Mucosa of stomach (tissue), 1 donor: Measurements from ENCODE around the gene ABCG4.
"Not testable (repeated sequence)": the region's sequence is repeated elsewhere in the genome, so short reads cannot be mapped to it uniquely, and the experiment has no call there.

Experiments
- H3K27me3 ChIP-seq: one replicate; pipeline ENCODE4 v1.7.0; 2013; ENCODE audit warnings: mild to moderate bottlenecking, low read length; ENCODE audit not compliant: control insufficient read depth, insufficient read depth
- H3K36me3 ChIP-seq: one replicate; pipeline ENCODE4 v1.7.0; 2013; ENCODE audit warnings: low read length; ENCODE audit not compliant: control insufficient read depth, insufficient read depth
- H3K4me1 ChIP-seq: one replicate; pipeline ENCODE4 v1.7.0; 2013; ENCODE audit warnings: mild to moderate bottlenecking, low read length; ENCODE audit not compliant: control insufficient read depth, insufficient read depth
- H3K4me3 ChIP-seq: one replicate; pipeline ENCODE4 v1.7.0; 2013; ENCODE audit warnings: low read length
- H3K9ac ChIP-seq: one replicate; pipeline ENCODE4 v1.7.0; 2013; ENCODE audit warnings: mild to moderate bottlenecking, low read length, moderate library complexity
- H3K9me3 ChIP-seq: one replicate; pipeline ENCODE4 v1.7.0; 2013; ENCODE audit warnings: mild to moderate bottlenecking, low read length, moderate library complexity; ENCODE audit not compliant: control insufficient read depth
- donor health status: Pancreatic carcinoma.

The ABCG4 gene

GRCh38 chr11:119161871-119162270, 13.0 kb downstream of the ABCG4 start:
- H3K4me3 ChIP-seq, result no peak overlapping the region
- no peaks in the 10 kb centered on the region for H3K4me1 ChIP-seq
- H3K36me3 ChIP-seq, result no peaks in the 10 kb centered on the region
- no peak overlapping the region for H3K9ac ChIP-seq
- no peaks in the 10 kb centered on the region for H3K9me3 ChIP-seq
- H3K27me3 ChIP-seq, result peaks cover 3% of the 10 kb centered on the region

DNA sequence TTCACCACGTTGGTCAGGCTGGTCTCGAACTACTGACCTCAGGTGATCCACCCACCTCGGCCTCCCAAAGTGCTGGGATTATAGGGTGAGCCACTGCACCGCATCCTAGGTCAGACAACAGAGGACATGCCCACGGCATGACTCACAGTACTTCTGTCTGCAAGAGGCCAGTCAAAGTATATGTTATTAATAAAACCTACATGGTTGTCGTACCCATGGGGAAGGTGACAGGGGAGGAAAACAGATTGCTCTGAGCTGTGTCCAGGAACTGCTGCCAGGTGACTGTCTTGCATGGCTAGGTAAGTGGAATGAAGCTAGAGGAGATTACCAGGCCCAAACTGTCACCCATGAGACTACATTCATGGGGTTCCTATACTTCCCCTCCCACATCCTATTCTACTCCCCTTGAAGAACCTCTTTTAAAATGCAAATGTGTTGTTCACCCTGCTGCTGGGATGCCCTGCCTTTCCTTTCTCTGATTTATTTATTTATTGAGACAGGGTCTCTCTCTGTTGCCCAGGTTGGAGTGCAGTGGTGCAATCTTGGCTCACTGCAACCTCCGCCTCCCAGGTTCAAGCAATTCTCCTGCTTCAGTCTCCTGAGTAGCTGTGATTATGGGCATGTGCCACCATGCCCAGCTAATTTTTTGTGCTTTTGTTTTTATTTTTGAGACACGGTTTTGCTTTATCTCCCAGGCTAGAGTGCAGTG, 17.7 kb downstream of the ABCG4 start:
- H3K27me3 ChIP-seq, result no peaks in the 10 kb centered on the region
- peaks cover 15% of the 10 kb centered on the region for H3K4me1 ChIP-seq
- no peak overlapping the region for H3K4me3 ChIP-seq
- no peaks in the 10 kb centered on the region for H3K9me3 ChIP-seq
- H3K36me3 ChIP-seq, result no peaks in the 10 kb centered on the region
- H3K9ac ChIP-seq, result no peak overlapping the region

- not testable (repeated sequence) for H3K27me3 ChIP-seq, H3K9me3 ChIP-seq, H3K36me3 ChIP-seq, H3K9ac ChIP-seq, H3K4me3 ChIP-seq
- peaks cover 15% of the 10 kb centered on the region for H3K4me1 ChIP-seq
Measured at GRCh38 chr11:119167077-119167458, 18.2 kb downstream of the ABCG4 start.

DNA sequence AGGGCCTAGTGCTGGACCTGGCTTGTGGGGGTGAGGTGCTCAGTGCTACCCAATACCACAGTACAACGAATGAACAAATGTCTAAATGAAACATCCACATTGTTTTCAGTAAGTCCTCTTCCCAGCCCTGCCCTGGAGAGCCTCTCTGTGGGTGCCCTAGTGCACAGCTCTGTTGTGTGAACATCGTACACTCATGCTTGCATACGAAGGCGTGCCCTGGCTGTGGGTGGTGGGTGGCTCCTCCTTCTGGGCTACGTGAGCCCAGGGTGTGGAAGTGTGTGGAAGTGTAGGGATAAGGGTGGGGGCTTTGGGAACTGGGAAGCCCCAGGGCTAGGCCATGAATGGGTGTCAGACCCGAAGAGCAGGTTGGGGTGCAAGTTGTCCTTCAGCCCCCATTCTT, 19.1 kb downstream of the ABCG4 start:
- peak overlapping the region; percentile 96 for H3K9ac ChIP-seq
- no peaks in the 10 kb centered on the region for H3K36me3 ChIP-seq
- H3K27me3 ChIP-seq, result no peaks in the 10 kb centered on the region
- H3K4me1 ChIP-seq, result peaks cover 15% of the 10 kb centered on the region
- no peaks in the 10 kb centered on the region for H3K9me3 ChIP-seq
- H3K4me3 ChIP-seq, result peak overlapping the region; percentile 84

DNA sequence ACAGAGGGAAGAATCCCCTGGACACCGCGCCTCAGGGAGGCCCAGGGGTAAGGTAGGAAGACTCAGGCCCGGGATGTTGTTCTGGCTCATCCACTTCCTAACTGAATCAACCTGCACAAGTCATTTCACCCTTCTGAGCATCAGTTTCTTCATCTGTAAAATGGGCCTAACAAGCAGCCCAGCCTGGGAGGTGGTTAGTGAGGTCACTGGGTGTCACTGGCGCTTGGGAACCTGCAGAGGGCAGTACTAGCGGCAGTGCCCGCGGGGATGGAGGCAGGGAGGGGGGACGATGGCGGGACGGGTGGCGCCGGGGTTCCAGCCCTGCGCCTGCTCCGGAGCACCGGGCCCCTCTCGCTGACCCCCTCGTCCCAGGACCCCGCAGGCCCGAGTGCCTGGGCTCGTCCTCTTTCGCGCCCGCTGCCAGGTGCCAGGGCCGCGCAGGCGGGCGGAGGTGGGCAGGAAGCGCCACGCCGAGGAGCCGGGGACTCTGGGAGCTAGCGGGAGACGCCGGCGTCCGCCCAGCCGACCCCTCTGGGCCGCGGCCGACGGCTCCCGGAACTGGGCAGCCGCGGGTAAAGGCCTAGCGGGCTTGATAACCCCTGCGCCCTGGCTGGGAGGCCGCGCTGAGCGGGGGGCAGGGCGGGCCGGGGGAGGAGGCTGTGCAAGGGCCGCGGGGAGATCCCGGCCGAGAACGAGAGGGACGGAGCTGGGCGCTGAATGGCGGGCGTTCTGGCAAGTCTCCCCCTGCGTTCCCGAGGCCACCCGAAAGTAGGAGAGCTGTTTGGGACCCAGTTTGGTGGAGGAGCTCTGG, 19.8 kb downstream of the ABCG4 start, which contains the start of gene NLRX1:
Gene NLRX1, plus strand, starts transcription at position 255 of the 811 bp plus-strand sequence. CDS start 2,679 bp downstream, outside the sequence.
- Histone ChIP-seq H3K4me1 (peaks cover 15% of the 10 kb centered on the region), H3K4me3 (peak within 1 kb of the TSS; percentile 84), H3K9me3 (no peaks in the 10 kb centered on the region), H3K36me3 (no peaks in the 10 kb centered on the region), H3K27me3 (no peaks in the 10 kb centered on the region), H3K9ac (peak within 1 kb of the TSS; percentile 96)

DNA sequence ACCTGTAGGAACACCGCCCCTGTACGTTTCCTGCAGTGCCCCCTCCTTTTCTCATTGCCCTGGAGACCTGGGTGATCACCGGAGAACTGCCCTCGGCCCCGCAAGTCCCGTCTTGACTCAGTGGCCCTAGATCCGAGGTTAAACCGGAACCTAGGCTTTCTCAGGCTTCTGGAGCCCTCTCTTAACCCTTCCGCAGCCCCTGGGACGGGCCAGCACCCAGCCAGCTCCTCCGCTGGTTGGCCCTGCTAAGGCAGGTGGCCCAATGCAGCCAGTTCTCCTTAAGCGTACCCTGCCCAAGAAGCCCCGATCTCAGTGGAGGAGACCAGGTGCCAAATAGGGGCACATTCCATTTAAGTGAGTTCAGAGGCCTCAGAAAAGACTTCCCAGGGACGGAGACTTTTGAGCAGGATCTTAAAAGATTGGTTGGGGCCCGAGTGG, 20.4 kb downstream of the ABCG4 start:
- peaks cover 15% of the 10 kb centered on the region for H3K4me1 ChIP-seq
- H3K27me3 ChIP-seq, result no peaks in the 10 kb centered on the region
- H3K9me3 ChIP-seq, result no peaks in the 10 kb centered on the region
- peak overlapping the region; percentile 84 for H3K4me3 ChIP-seq
- H3K36me3 ChIP-seq, result no peaks in the 10 kb centered on the region
- H3K9ac ChIP-seq, result peak overlapping the region; percentile 96

DNA sequence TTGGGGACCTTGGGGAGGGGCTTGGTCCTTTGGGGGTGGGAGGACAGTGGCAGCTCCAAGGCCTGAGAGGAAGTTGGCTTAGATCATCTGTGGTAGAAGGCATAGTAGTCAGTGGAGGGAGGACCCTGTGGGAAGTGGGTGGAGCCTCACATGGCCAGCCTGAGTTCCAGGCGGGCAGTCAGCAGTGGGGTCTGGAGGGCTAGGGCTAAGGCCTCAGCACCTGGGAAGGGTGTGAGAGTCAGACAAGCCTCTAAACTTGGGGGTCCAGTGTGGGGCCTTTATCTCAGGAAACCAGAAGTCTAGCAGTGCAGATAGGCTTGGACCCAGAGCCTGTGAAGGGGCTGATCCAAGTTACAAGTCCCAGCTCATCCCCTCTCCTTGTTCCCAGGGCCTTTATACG, 23.7 kb downstream of the ABCG4 start:
- no peak overlapping the region for H3K9ac ChIP-seq
- no peak overlapping the region for H3K4me3 ChIP-seq
- peaks cover 15% of the 10 kb centered on the region for H3K4me1 ChIP-seq
- H3K9me3 ChIP-seq, result no peaks in the 10 kb centered on the region
- no peaks in the 10 kb centered on the region for H3K36me3 ChIP-seq
- no peaks in the 10 kb centered on the region for H3K27me3 ChIP-seq

GRCh38 chr11:119173453-119173852, 24.6 kb downstream of the ABCG4 start:
- H3K9ac ChIP-seq, result no peak overlapping the region
- H3K9me3 ChIP-seq, result no peaks in the 10 kb centered on the region
- no peaks in the 10 kb centered on the region for H3K36me3 ChIP-seq
- no peaks in the 10 kb centered on the region for H3K27me3 ChIP-seq
- peaks cover 7% of the 10 kb centered on the region for H3K4me1 ChIP-seq
- H3K4me3 ChIP-seq, result no peak overlapping the region

GRCh38 chr11:119175493-119176077, 26.7 kb downstream of the ABCG4 start:
- H3K9ac ChIP-seq, result no peak overlapping the region
- H3K4me1 ChIP-seq, result no peaks in the 10 kb centered on the region
- peaks cover 5% of the 10 kb centered on the region for H3K36me3 ChIP-seq

GRCh38 chr11:119178166-119178680, 29.4 kb downstream of the ABCG4 start:
- Histone ChIP-seq H3K4me1 (no peaks in the 10 kb centered on the region), H3K9ac (no peak overlapping the region), H3K4me3 (no peak overlapping the region), H3K9me3 (no peaks in the 10 kb centered on the region), H3K36me3 (peaks cover 5% of the 10 kb centered on the region), H3K27me3 (no peaks in the 10 kb centered on the region)

More at GRCh38 chr11:119175493-119176077, 26.7 kb downstream of the ABCG4 start:
- no peaks in the 10 kb centered on the region for H3K9me3 ChIP-seq
- no peaks in the 10 kb centered on the region for H3K27me3 ChIP-seq
- H3K4me3 ChIP-seq, result no peak overlapping the region

GRCh38 chr11:119179342-119179741, 30.5 kb downstream of the ABCG4 start:
- Histone ChIP-seq H3K9me3 (no peaks in the 10 kb centered on the region), H3K9ac (no peak overlapping the region), H3K36me3 (peaks cover 5% of the 10 kb centered on the region), H3K27me3 (no peaks in the 10 kb centered on the region), H3K4me1 (no peaks in the 10 kb centered on the region), H3K4me3 (no peak overlapping the region)

GRCh38 chr11:119179983-119180382, 31.1 kb downstream of the ABCG4 start:
- H3K27me3 ChIP-seq, result no peaks in the 10 kb centered on the region
- H3K9me3 ChIP-seq, result no peaks in the 10 kb centered on the region
- H3K4me1 ChIP-seq, result no peaks in the 10 kb centered on the region
- H3K36me3 ChIP-seq, result peaks cover 5% of the 10 kb centered on the region
- no peak overlapping the region for H3K4me3 ChIP-seq
- H3K9ac ChIP-seq, result no peak overlapping the region
